HFFc6 (cell line): ENCODE measurements around the gene CLDN3. TPM values are rescaled to one million over a fixed set of nuclear protein-coding genes. Genes with fewer than 3 reads are reported as not detected.

Source experiments
- DNase-seq: peaks from one replicate; pipeline ENCODE4 v3.0.0-alpha.2; 2018
- H3K27ac Mint-ChIP-seq: 2 replicates; pipeline ENCODE4 v1.8.0; 2020; ENCODE audit warnings: mild to moderate bottlenecking, mixed read lengths
- H3K27me3 Mint-ChIP-seq: 2 replicates; pipeline ENCODE4 v1.8.0; 2021; ENCODE audit warnings: mild to moderate bottlenecking, moderate library complexity, mixed read lengths; ENCODE audit not compliant: insufficient read depth
- H3K36me3 Mint-ChIP-seq: 2 replicates; pipeline ENCODE4 v1.8.0; 2021; ENCODE audit warnings: low read depth, mixed read lengths
- H3K4me1 Mint-ChIP-seq: 2 replicates; pipeline ENCODE4 v1.8.0; 2020; ENCODE audit warnings: low read depth, mixed read lengths
- H3K4me3 Mint-ChIP-seq: 2 replicates; pipeline ENCODE4 v1.8.0; 2020; ENCODE audit warnings: mild to moderate bottlenecking, moderate library complexity, mixed read lengths
- H3K9me3 Mint-ChIP-seq: 2 replicates; pipeline ENCODE4 v1.8.0; 2020; ENCODE audit warnings: mild to moderate bottlenecking, mixed read lengths
- total RNA-seq, 6 experiments: library from RNA; stranded (reverse); fragmentation: NEBNext Ultra II Directional; extraction: Animal tissue kit (Norgen Biotek cat#: 25700); gene quantifications; 2 replicates in 1 of 6; 3 replicates in 5 of 6; pipeline ENCODE4 v1.2.3, GENCODE V29; 2021
- TF ChIP-seq, protein P1 (sequence below): fragments of 200-600 bp; sonication (generic); IDR thresholded peaks from 2 replicates; pipeline ENCODE4 v1.5.0; 2021; ENCODE audit warnings: antibody characterized with exemption, mild to moderate bottlenecking

The CLDN3 gene
- total RNA-seq, 6 experiments from 2014 or later = not detected

GRCh38 chr7:73736885-73737284 is 33.2 kb downstream of the CLDN3 start:
- Mint-ChIP-seq H3K4me1 (peaks cover 13% of the 10 kb centered on the region; the same call in 1 of the 2 replicates), H3K9me3 (peaks cover 4% of the 10 kb centered on the region; the same call in 1 of the 2 replicates), H3K36me3 (peaks cover 4% of the 10 kb centered on the region; the same call in 1 of the 2 replicates), H3K27me3 (peaks cover 5% of the 10 kb centered on the region), H3K27ac (no peak overlapping the region), H3K4me3 (no peak overlapping the region)
- TF ChIP-seq, protein P1, sequence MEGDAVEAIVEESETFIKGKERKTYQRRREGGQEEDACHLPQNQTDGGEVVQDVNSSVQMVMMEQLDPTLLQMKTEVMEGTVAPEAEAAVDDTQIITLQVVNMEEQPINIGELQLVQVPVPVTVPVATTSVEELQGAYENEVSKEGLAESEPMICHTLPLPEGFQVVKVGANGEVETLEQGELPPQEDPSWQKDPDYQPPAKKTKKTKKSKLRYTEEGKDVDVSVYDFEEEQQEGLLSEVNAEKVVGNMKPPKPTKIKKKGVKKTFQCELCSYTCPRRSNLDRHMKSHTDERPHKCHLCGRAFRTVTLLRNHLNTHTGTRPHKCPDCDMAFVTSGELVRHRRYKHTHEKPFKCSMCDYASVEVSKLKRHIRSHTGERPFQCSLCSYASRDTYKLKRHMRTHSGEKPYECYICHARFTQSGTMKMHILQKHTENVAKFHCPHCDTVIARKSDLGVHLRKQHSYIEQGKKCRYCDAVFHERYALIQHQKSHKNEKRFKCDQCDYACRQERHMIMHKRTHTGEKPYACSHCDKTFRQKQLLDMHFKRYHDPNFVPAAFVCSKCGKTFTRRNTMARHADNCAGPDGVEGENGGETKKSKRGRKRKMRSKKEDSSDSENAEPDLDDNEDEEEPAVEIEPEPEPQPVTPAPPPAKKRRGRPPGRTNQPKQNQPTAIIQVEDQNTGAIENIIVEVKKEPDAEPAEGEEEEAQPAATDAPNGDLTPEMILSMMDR = no peak
- no peak for DNase-seq

GRCh38 chr7:73735528-73735905 is 34.6 kb downstream of the CLDN3 start:
- Mint-ChIP-seq H3K4me1 (peaks cover 13% of the 10 kb centered on the region; the same call in 1 of the 2 replicates), H3K9me3 (peaks cover 4% of the 10 kb centered on the region; the same call in 1 of the 2 replicates), H3K27me3 (peaks cover 4% of the 10 kb centered on the region), H3K27ac (no peak overlapping the region), H3K36me3 (peaks cover 4% of the 10 kb centered on the region; the same call in 1 of the 2 replicates), H3K4me3 (no peak overlapping the region)
- TF ChIP-seq, protein P1 = no peak
- no peak for DNase-seq

DNA sequence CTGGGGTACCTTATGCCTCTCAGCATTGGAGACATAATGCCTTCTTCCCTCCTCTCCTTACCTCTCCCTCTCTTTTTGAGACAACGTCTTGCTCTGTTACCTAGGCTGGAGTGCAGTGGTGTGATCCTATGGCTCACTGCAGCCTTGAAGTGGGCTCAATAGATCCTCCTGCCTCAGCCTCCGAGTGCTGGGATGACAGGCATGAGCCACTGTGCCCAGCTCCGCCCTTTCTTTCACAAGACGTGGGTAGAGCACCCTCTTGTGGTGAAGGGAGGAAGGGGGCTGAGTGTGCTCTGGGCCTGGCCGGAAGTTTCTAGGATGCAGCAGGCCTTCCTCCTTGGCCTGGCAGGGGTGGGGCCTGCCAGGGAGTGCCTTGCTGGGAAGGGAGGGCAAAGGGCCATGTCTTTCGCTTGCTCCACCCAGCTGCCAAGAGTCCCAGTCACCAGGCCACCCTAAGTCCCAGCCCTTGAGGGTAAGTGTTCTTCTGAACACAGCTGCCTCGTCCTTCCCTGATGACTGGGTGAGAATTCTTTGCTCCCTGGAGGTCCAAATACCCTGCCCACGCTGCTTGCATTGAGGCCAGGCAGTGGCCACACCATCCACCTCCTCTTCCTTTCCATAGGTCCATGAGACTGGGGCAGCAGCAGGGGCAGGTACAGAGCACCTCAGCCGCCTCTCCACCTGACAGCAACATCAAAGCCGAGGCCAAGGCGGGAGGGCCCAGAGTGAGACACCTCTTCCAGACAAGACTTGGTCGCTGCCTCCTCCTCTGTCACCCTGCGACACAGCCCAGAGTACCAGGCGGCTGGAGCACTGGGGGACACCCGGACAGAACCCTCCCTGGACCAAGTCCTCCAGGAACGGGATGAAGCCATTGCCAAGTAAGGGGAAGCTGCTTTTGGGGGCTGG is 35.2 kb downstream of the CLDN3 start:
- TF ChIP-seq, protein P1 = peak; percentile 89
- H3K27me3 Mint-ChIP-seq = peaks cover 2% of the 10 kb centered on the region
- H3K27ac Mint-ChIP-seq = peak overlapping the region; percentile 17; the same call in 1 of the 2 replicates
- H3K4me1 Mint-ChIP-seq = peaks cover 13% of the 10 kb centered on the region; the same call in 1 of the 2 replicates
- peaks cover 4% of the 10 kb centered on the region; the same call in 1 of the 2 replicates for H3K36me3 Mint-ChIP-seq
- peaks cover 4% of the 10 kb centered on the region; the same call in 1 of the 2 replicates for H3K9me3 Mint-ChIP-seq
- DNase-seq = peak; percentile 50
- H3K4me3 Mint-ChIP-seq = no peak overlapping the region

DNA sequence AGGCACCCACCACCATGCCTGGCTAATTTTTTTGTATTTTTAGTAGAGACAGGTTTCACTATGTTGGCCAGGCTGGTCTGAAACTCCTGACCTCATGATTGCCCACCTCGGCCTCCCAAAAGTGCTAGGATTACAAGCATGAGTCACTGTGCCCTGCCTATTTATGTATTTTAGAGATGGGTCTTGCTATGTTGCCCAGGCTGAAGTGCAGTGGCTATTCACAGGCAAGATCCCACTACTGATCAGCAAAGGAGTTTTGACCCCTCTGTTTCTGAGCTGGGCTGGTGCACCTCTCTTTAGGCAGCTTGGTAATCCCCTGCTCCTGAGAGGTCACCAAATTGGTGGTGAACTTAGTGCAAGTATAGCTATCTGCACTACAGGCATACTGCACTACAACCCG is 37.7 kb downstream of the CLDN3 start:
- Mint-ChIP-seq H3K4me3 (no peak overlapping the region), H3K9me3 (peaks cover 4% of the 10 kb centered on the region; the same call in 1 of the 2 replicates), H3K27ac (no peak overlapping the region), H3K4me1 (peaks cover 19% of the 10 kb centered on the region; the same call in 1 of the 2 replicates), H3K36me3 (peaks cover 4% of the 10 kb centered on the region; the same call in 1 of the 2 replicates), H3K27me3 (peaks cover 2% of the 10 kb centered on the region)
- TF ChIP-seq, protein P1 = no peak
- DNase-seq = no peak

DNA sequence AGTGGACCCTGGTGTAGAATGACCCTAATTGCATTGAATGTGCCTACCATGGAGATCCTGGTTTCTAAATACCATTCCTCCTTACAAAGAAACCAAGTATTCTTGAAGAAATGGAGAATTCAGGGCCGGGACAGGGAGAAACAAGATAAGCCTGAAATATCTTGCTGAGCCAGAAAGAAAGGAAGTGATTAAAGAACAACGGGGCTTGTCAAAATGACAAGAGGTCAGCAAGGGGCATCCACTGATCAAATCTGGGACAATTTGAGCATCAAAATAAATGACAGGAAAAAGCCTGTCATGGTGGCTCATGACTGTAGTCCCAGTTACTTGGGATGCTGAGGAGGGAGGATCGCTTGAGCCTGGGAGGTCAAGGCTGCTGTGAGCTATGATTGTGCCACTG is 39.6 kb downstream of the CLDN3 start:
- TF ChIP-seq, protein P1 = no peak
- no peaks in the 10 kb centered on the region for H3K36me3 Mint-ChIP-seq
- H3K4me1 Mint-ChIP-seq = peaks cover 19% of the 10 kb centered on the region; the same call in 1 of the 2 replicates
- no peak overlapping the region for H3K4me3 Mint-ChIP-seq
- peaks cover 4% of the 10 kb centered on the region; the same call in 1 of the 2 replicates for H3K9me3 Mint-ChIP-seq
- H3K27ac Mint-ChIP-seq = no peak overlapping the region
- peaks cover 2% of the 10 kb centered on the region for H3K27me3 Mint-ChIP-seq
- DNase-seq = no peak
